Fibroblast of skin of left quadriceps (primary cell): Measurements from ENCODE around the gene FSTL4.

Source experiments
- DNase-seq, 2 experiments: peaks; one replicate each; pipeline ENCODE4 v3.0.0-alpha.2; 2013; ENCODE audit warnings: low read depth in 2 of 2

FSTL4 gene

GRCh38 chr5:133296624-133297023 is 315.7 kb downstream of the FSTL4 start:
- DNase-seq, result no peak

GRCh38 chr5:133295520-133295919 is 316.8 kb downstream of the FSTL4 start:
- DNase-seq, result no peak

- no peak for DNase-seq
Observed at GRCh38 chr5:133294380-133294779, 318.0 kb downstream of the FSTL4 start.

GRCh38 chr5:133293960-133294359 is 318.4 kb downstream of the FSTL4 start:
- DNase-seq, result no peak

- no peak for DNase-seq
Observed at GRCh38 chr5:133292300-133292699, 320.0 kb downstream of the FSTL4 start.

GRCh38 chr5:133291524-133291923 is 320.8 kb downstream of the FSTL4 start:
- no peak for DNase-seq

- no peak for DNase-seq
Observed at GRCh38 chr5:133290669-133291240, 321.6 kb downstream of the FSTL4 start.

- no peak for DNase-seq
Observed at GRCh38 chr5:133289686-133290367, 322.5 kb downstream of the FSTL4 start.

- no peak for DNase-seq
Observed at GRCh38 chr5:133287500-133287899, 324.8 kb downstream of the FSTL4 start.

GRCh38 chr5:133286483-133286882 is 325.9 kb downstream of the FSTL4 start:
- no peak for DNase-seq

GRCh38 chr5:133285583-133286021 is 326.7 kb downstream of the FSTL4 start:
- no peak for DNase-seq

GRCh38 chr5:133284306-133284705 is 328.0 kb downstream of the FSTL4 start:
- DNase-seq, result no peak

GRCh38 chr5:133278317-133278716 is 334.0 kb downstream of the FSTL4 start:
- no peak for DNase-seq

GRCh38 chr5:133277744-133278143 is 334.6 kb downstream of the FSTL4 start:
- DNase-seq, result no peak

- DNase-seq, result no peak
Observed at GRCh38 chr5:133276171-133276570, 336.2 kb downstream of the FSTL4 start.

- DNase-seq, result no peak
Observed at GRCh38 chr5:133275631-133276030, 336.7 kb downstream of the FSTL4 start.

- no peak for DNase-seq
Observed at GRCh38 chr5:133274597-133274935, 337.8 kb downstream of the FSTL4 start.

GRCh38 chr5:133273661-133274596 is 338.4 kb downstream of the FSTL4 start:
- peak; percentile 22 to 26 for DNase-seq

- DNase-seq, result no peak
Observed at GRCh38 chr5:133272345-133272744, 340.0 kb downstream of the FSTL4 start.

GRCh38 chr5:133271606-133272005 is 340.7 kb downstream of the FSTL4 start:
- DNase-seq, result no peak

GRCh38 chr5:133269691-133270090 is 342.6 kb downstream of the FSTL4 start:
- DNase-seq, result no peak

- DNase-seq, result no peak
Observed at GRCh38 chr5:133267601-133268000, 344.7 kb downstream of the FSTL4 start.

GRCh38 chr5:133266966-133267365 is 345.4 kb downstream of the FSTL4 start:
- no peak for DNase-seq
